Chondrocyte (in vitro differentiated cells): ENCODE data around the gene TTC28. TPM values are rescaled to one million over a fixed set of nuclear protein-coding genes. Genes with fewer than 3 reads are reported as not detected.

ENCODE experiments used
- DNase-seq: peaks from one replicate; pipeline ENCODE4 v3.0.0; 2021; ENCODE audit warnings: mixed read lengths, low spot score
- H3K27ac Mint-ChIP-seq: one replicate; pipeline ENCODE4 v1.8.0; 2021; ENCODE audit warnings: mild to moderate bottlenecking, moderate library complexity, mixed read lengths; ENCODE audit not compliant: unreplicated experiment
- H3K27me3 Mint-ChIP-seq: 2 replicates; pipeline ENCODE4 v1.8.0; 2021; ENCODE audit warnings: low read depth, mixed read lengths
- H3K36me3 Mint-ChIP-seq: 2 replicates; pipeline ENCODE4 v1.8.0; 2021; ENCODE audit warnings: low read depth, mixed read lengths
- H3K4me1 Mint-ChIP-seq: 2 replicates; pipeline ENCODE4 v1.8.0; 2021; ENCODE audit warnings: low read depth, mild to moderate bottlenecking, mixed read lengths
- H3K4me3 Mint-ChIP-seq: one replicate; pipeline ENCODE4 v1.8.0; 2021; ENCODE audit warnings: mild to moderate bottlenecking, moderate library complexity, mixed read lengths; ENCODE audit not compliant: unreplicated experiment
- H3K9me3 Mint-ChIP-seq: 2 replicates; pipeline ENCODE4 v1.8.0; 2021; ENCODE audit warnings: low read depth, mixed read lengths
- total RNA-seq: library from RNA; stranded (reverse); gene quantifications from 3 replicates; pipeline ENCODE4 v1.2.1, GENCODE V29; 2021
- TF ChIP-seq, protein P1 (sequence below): fragments of 200-600 bp; sonication (generic); IDR thresholded peaks from 2 replicates; pipeline ENCODE4 v1.5.0; 2021; ENCODE audit warnings: antibody characterized with exemption, mild to moderate bottlenecking, moderate library complexity

Gene TTC28
- total RNA-seq, 1 donor from 2014 or later = 38.3 TPM

DNA sequence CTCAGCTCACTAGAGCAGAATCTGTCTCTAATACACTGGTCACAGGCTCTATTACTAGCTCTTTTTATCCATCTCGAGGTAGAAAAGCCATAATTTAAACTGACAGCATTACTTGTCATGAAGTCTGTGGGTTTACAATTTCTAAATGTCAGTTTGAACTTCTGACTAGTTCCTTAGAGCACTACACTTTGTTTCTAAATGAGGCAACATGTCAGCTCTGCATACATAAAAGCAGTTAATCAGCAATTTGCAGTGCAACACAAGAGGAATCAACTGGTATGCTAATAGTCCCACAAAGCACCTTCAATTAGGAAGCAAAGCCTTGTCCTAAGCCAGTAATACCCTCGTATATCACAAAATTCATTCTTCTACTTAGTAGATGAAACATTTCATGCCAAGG, 321.3 kb downstream of the TTC28 start:
- Mint-ChIP-seq H3K9me3 (peaks cover 9% of the 10 kb centered on the region), H3K36me3 (peaks cover 8% of the 10 kb centered on the region), H3K4me3 (no peak overlapping the region), H3K27me3 (no peaks in the 10 kb centered on the region), H3K27ac (no peak overlapping the region), H3K4me1 (no peaks in the 10 kb centered on the region)
- TF ChIP-seq, protein P1, sequence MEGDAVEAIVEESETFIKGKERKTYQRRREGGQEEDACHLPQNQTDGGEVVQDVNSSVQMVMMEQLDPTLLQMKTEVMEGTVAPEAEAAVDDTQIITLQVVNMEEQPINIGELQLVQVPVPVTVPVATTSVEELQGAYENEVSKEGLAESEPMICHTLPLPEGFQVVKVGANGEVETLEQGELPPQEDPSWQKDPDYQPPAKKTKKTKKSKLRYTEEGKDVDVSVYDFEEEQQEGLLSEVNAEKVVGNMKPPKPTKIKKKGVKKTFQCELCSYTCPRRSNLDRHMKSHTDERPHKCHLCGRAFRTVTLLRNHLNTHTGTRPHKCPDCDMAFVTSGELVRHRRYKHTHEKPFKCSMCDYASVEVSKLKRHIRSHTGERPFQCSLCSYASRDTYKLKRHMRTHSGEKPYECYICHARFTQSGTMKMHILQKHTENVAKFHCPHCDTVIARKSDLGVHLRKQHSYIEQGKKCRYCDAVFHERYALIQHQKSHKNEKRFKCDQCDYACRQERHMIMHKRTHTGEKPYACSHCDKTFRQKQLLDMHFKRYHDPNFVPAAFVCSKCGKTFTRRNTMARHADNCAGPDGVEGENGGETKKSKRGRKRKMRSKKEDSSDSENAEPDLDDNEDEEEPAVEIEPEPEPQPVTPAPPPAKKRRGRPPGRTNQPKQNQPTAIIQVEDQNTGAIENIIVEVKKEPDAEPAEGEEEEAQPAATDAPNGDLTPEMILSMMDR = no peak
- no peak for DNase-seq

DNA sequence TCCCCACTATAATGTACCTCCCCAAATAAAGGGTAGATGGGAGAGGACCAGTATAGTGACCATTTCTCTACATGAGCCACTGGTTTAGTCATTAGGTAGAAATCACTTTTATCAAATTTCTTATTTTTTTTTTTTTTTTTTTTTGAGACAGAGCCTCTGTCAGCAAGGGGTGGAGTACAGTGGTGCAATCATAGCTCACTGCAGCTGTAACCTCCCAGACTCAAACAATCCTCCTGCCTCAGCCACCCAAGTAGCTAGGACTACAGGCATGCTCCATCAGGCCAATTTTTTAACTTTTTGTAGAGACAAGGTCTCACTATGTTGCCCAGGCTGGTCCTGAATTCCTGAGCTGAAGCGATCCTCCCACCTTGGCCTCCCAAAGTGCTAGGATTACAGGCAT, 322.4 kb downstream of the TTC28 start:
- DNase-seq = no peak
- TF ChIP-seq, protein P1 = no peak
- Mint-ChIP-seq H3K36me3 (peaks cover 1% of the 10 kb centered on the region), H3K4me1 (peaks cover 3% of the 10 kb centered on the region), H3K27me3 (no peaks in the 10 kb centered on the region), H3K9me3 (peaks cover 1% of the 10 kb centered on the region), H3K27ac (no peak overlapping the region), H3K4me3 (no peak overlapping the region)

DNA sequence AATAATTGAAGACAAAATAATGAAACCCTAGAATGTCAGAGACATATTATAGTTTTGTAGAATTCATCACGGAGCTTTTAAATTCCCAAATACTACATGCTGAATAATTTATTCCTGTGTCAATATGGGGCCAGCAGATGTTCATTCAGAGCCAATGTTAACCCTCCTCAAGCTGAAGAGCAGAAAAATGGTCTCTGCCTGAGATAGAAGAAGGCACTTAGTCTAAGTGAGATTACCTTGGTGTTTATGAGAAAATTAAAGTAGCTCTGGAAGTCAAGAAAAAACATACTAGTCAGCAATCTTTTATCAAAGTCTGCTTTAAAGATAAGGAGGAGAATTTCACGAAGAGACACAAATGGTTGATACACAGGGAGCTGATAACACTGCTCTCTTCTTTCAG, 328.2 kb downstream of the TTC28 start:
- DNase-seq = no peak
- H3K36me3 Mint-ChIP-seq = no peaks in the 10 kb centered on the region
- TF ChIP-seq, protein P1 = no peak
- no peak overlapping the region for H3K4me3 Mint-ChIP-seq
- no peaks in the 10 kb centered on the region for H3K9me3 Mint-ChIP-seq
- H3K4me1 Mint-ChIP-seq = peaks cover 8% of the 10 kb centered on the region
- H3K27ac Mint-ChIP-seq = no peak overlapping the region
- no peaks in the 10 kb centered on the region for H3K27me3 Mint-ChIP-seq

DNA sequence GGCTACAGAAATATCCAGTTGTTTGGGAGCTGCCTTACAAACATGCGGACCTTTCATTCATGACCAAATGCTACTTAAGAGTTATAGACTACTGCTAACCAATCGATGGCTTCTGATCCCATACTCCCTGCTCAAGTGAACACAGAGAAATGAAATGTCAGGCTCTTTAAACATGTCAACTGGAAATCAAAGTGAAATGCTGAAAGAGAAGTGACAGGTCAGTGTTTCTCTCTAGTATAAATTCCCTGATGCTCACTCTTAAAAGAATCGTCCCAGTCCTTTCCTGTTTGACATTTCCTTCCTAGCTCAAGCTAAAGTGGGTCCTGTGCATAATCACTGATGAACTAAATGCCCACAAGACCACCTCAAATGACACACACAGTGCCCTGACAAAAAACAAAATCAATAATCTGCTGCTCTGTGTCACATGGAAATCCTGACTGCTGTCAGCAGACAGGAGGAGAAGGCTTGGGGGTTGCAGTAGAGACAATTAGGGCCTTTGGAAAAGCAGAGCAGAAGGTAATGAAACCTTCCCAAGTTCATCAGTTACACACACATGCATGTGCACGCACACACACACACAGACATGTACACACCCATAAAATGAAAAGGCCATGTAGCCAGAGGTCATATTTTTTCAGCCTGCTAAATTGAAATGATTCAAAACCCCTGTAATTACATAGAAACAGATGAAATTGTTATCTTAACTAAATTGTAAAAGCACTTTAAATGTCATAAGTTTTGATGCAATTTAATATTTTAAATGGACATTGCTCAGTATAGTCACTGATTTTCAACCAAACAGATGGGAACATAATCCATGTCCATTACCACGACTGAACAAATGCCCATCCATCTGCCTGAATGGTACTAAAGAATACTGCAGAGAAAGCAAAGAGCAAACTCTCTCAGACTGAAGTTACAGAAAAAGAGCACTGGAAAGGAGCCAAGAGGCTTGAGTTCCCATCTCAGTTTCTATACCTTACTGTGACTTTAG, 330.7 kb downstream of the TTC28 start:
- TF ChIP-seq, protein P1 = no peak
- Mint-ChIP-seq H3K4me3 (no peak overlapping the region), H3K27ac (no peak overlapping the region), H3K27me3 (no peaks in the 10 kb centered on the region), H3K9me3 (no peaks in the 10 kb centered on the region), H3K4me1 (peaks cover 15% of the 10 kb centered on the region), H3K36me3 (no peaks in the 10 kb centered on the region)
- DNase-seq = no peak

DNA sequence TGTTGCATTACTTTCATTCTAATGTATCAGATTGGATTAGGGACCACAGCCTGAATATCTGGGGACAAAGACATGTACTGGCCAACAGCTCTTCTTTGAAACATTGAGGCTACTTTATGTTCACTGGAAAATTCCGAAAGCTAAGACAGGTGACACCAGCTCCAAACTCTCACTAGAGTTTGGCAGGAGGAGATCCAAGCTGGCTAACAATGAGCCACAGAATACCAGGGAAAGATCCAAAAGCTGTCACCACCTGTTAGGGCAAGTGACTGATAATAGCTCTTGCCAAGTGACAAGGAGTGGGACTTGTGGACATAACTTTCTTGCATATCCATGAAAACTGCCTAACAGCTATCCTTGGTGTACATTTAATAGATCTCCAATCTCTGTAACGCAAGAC, 333.3 kb downstream of the TTC28 start:
- H3K27ac Mint-ChIP-seq = no peak overlapping the region
- no peaks in the 10 kb centered on the region for H3K27me3 Mint-ChIP-seq
- H3K9me3 Mint-ChIP-seq = no peaks in the 10 kb centered on the region
- H3K4me1 Mint-ChIP-seq = peaks cover 13% of the 10 kb centered on the region
- DNase-seq = no peak
- no peak overlapping the region for H3K4me3 Mint-ChIP-seq
- TF ChIP-seq, protein P1 = no peak
- H3K36me3 Mint-ChIP-seq = no peaks in the 10 kb centered on the region
